ENCODE measurements around the gene PIK3R3. TPM values are rescaled to one million over a fixed set of nuclear protein-coding genes. Genes with fewer than 3 reads are reported as not detected.

Gene PIK3R3
- total and polyA plus RNA-seq, 4 donors: 1.5 to 49.8 (median 17.1) TPM

- Histone ChIP-seq H3K4me3 (ENCODE audit: low read length in 2 of 2) (no peak overlapping the region), H3K36me3 (ENCODE audit: control insufficient read depth in 1 of 2, insufficient read depth in 2 of 2, low read length in 1 of 2) (no peaks in the 10 kb centered on the region), H3K9me3 (ENCODE audit: control insufficient read depth, low read length) (no peaks in the 10 kb centered on the region), H3K4me1 (ENCODE audit: control insufficient read depth in 1 of 2, insufficient read depth in 2 of 2, low read length in 2 of 2) (peaks cover 2 to 3% of the 10 kb centered on the region in 2 donors), H3K27me3 (ENCODE audit: control insufficient read depth in 1 of 2, insufficient read depth in 2 of 2, low read length in 1 of 2) (no peaks in the 10 kb centered on the region), H3K27ac (ENCODE audit: low read depth in 1 of 2, low read length in 2 of 2) (no peak overlapping the region)
- intact Hi-C loops (cut with DNase I): no loop called here
- DNase-seq: no peak
- no peak for ATAC-seq (ENCODE audit: low FRiP score)
- WGBS, 2 donors: 14 to 20% methylated on average over 1 of the region's 1 CpG
Measured at GRCh38 chr1:46130121-46130520, 2.3 kb downstream of the PIK3R3 start.

- DNase-seq (no peak), ATAC-seq (ENCODE audit: low FRiP score) (no peak)
- intact Hi-C loops (cut with DNase I): no loop called here
- Histone ChIP-seq H3K36me3 (ENCODE audit: control insufficient read depth in 1 of 2, insufficient read depth in 2 of 2, low read length in 1 of 2) (no peaks in the 10 kb centered on the region), H3K27ac (ENCODE audit: low read depth in 1 of 2, low read length in 2 of 2) (no peak overlapping the region), H3K27me3 (ENCODE audit: control insufficient read depth in 1 of 2, insufficient read depth in 2 of 2, low read length in 1 of 2) (no peaks in the 10 kb centered on the region), H3K4me1 (ENCODE audit: control insufficient read depth in 1 of 2, insufficient read depth in 2 of 2, low read length in 2 of 2) (no peaks in the 10 kb centered on the region), H3K4me3 (ENCODE audit: low read length in 2 of 2) (no peak overlapping the region), H3K9me3 (ENCODE audit: control insufficient read depth, low read length) (no peaks in the 10 kb centered on the region)
- 12 to 18% methylated on average over 3 of the region's 3 CpGs for WGBS, 2 donors
Measured at GRCh38 chr1:46128344-46128743, 4.1 kb downstream of the PIK3R3 start.

GRCh38 chr1:46118856-46119255 is 13.6 kb downstream of the PIK3R3 start:
- no peak for DNase-seq
- ATAC-seq (ENCODE audit: low FRiP score): no peak
- no peak overlapping the region for H3K27ac ChIP-seq (ENCODE audit: low read depth in 1 of 2, low read length in 2 of 2)
- no peaks in the 10 kb centered on the region for H3K27me3 ChIP-seq (ENCODE audit: control insufficient read depth in 1 of 2, insufficient read depth in 2 of 2, low read length in 1 of 2)
- H3K9me3 ChIP-seq (ENCODE audit: control insufficient read depth, low read length): no peaks in the 10 kb centered on the region
- H3K4me3 ChIP-seq (ENCODE audit: low read length in 2 of 2): no peak overlapping the region
- H3K4me1 ChIP-seq (ENCODE audit: control insufficient read depth in 1 of 2, insufficient read depth in 2 of 2, low read length in 2 of 2): peaks cover 0 to 1% of the 10 kb centered on the region in 2 donors
- no peaks in the 10 kb centered on the region for H3K36me3 ChIP-seq (ENCODE audit: control insufficient read depth in 1 of 2, insufficient read depth in 2 of 2, low read length in 1 of 2)
- intact Hi-C loops (cut with DNase I): no loop called here

GRCh38 chr1:46117810-46118494 is 14.5 kb downstream of the PIK3R3 start:
- no peak overlapping the region for H3K4me3 ChIP-seq (ENCODE audit: low read length in 2 of 2)
- ATAC-seq (ENCODE audit: low FRiP score) (no peak), DNase-seq (no peak)
- H3K9me3 ChIP-seq (ENCODE audit: control insufficient read depth, low read length): no peaks in the 10 kb centered on the region
- WGBS, 2 donors: 95% methylated on average over 5 of the region's 5 CpGs
- H3K27ac ChIP-seq (ENCODE audit: low read depth in 1 of 2, low read length in 2 of 2): no peak overlapping the region
- intact Hi-C loops (cut with DNase I): no loop called here
- no peaks in the 10 kb centered on the region for H3K36me3 ChIP-seq (ENCODE audit: control insufficient read depth in 1 of 2, insufficient read depth in 2 of 2, low read length in 1 of 2)
- H3K27me3 ChIP-seq (ENCODE audit: control insufficient read depth in 1 of 2, insufficient read depth in 2 of 2, low read length in 1 of 2): no peaks in the 10 kb centered on the region
- peaks cover 0 to 1% of the 10 kb centered on the region in 2 donors for H3K4me1 ChIP-seq (ENCODE audit: control insufficient read depth in 1 of 2, insufficient read depth in 2 of 2, low read length in 2 of 2)

- H3K27ac ChIP-seq (ENCODE audit: low read depth in 1 of 2, low read length in 2 of 2): no peak overlapping the region
- DNase-seq (no peak), ATAC-seq (ENCODE audit: low FRiP score) (no peak)
- H3K4me1 ChIP-seq (ENCODE audit: control insufficient read depth in 1 of 2, insufficient read depth in 2 of 2, low read length in 2 of 2): peaks cover 0 to 1% of the 10 kb centered on the region in 2 donors
- 58 to 76% methylated on average over 2 of the region's 2 CpGs for WGBS, 2 donors
- no peaks in the 10 kb centered on the region for H3K36me3 ChIP-seq (ENCODE audit: control insufficient read depth in 1 of 2, insufficient read depth in 2 of 2, low read length in 1 of 2)
- no peak overlapping the region for H3K4me3 ChIP-seq (ENCODE audit: low read length in 2 of 2)
- no peaks in the 10 kb centered on the region for H3K9me3 ChIP-seq (ENCODE audit: control insufficient read depth, low read length)
- intact Hi-C loops (cut with DNase I): no loop called here
- H3K27me3 ChIP-seq (ENCODE audit: control insufficient read depth in 1 of 2, insufficient read depth in 2 of 2, low read length in 1 of 2): no peaks in the 10 kb centered on the region
Measured at GRCh38 chr1:46114925-46115603, 17.4 kb downstream of the PIK3R3 start.

- Histone ChIP-seq H3K27ac (ENCODE audit: low read depth in 1 of 2, low read length in 2 of 2) (no peak overlapping the region), H3K27me3 (ENCODE audit: control insufficient read depth in 1 of 2, insufficient read depth in 2 of 2, low read length in 1 of 2) (no peaks in the 10 kb centered on the region), H3K9me3 (ENCODE audit: control insufficient read depth, low read length) (no peaks in the 10 kb centered on the region), H3K36me3 (ENCODE audit: control insufficient read depth in 1 of 2, insufficient read depth in 2 of 2, low read length in 1 of 2) (no peaks in the 10 kb centered on the region), H3K4me3 (ENCODE audit: low read length in 2 of 2) (no peak overlapping the region), H3K4me1 (ENCODE audit: control insufficient read depth in 1 of 2, insufficient read depth in 2 of 2, low read length in 2 of 2) (peaks cover 0 to 1% of the 10 kb centered on the region in 2 donors)
- 95 to 97% methylated on average over 5 of the region's 5 CpGs for WGBS, 2 donors
- ATAC-seq (ENCODE audit: low FRiP score): no peak
- intact Hi-C loops (cut with DNase I): no loop called here
- no peak for DNase-seq
Measured at GRCh38 chr1:46113948-46114347, 18.5 kb downstream of the PIK3R3 start.

- DNase-seq (no peak), ATAC-seq (ENCODE audit: low FRiP score) (no peak)
- Histone ChIP-seq H3K27me3 (ENCODE audit: control insufficient read depth in 1 of 2, insufficient read depth in 2 of 2, low read length in 1 of 2) (no peaks in the 10 kb centered on the region), H3K27ac (ENCODE audit: low read depth in 1 of 2, low read length in 2 of 2) (no peak overlapping the region), H3K4me3 (ENCODE audit: low read length in 2 of 2) (no peak overlapping the region), H3K4me1 (ENCODE audit: control insufficient read depth in 1 of 2, insufficient read depth in 2 of 2, low read length in 2 of 2) (peaks cover 0 to 1% of the 10 kb centered on the region in 2 donors), H3K36me3 (ENCODE audit: control insufficient read depth in 1 of 2, insufficient read depth in 2 of 2, low read length in 1 of 2) (no peaks in the 10 kb centered on the region), H3K9me3 (ENCODE audit: control insufficient read depth, low read length) (no peaks in the 10 kb centered on the region)
- WGBS, 2 donors: 96 to 98% methylated on average over 1 of the region's 1 CpG
- intact Hi-C loops (cut with DNase I): no loop called here
Measured at GRCh38 chr1:46112108-46112507, 20.3 kb downstream of the PIK3R3 start.

GRCh38 chr1:46110521-46110920 is 21.9 kb downstream of the PIK3R3 start:
- WGBS, 2 donors: 95 to 100% methylated on average over 1 of the region's 1 CpG
- no peaks in the 10 kb centered on the region for H3K4me1 ChIP-seq (ENCODE audit: control insufficient read depth in 1 of 2, insufficient read depth in 2 of 2, low read length in 2 of 2)
- no peaks in the 10 kb centered on the region for H3K9me3 ChIP-seq (ENCODE audit: control insufficient read depth, low read length)
- DNase-seq: no peak
- H3K4me3 ChIP-seq (ENCODE audit: low read length in 2 of 2): no peak overlapping the region
- ATAC-seq (ENCODE audit: low FRiP score): no peak
- H3K27me3 ChIP-seq (ENCODE audit: control insufficient read depth in 1 of 2, insufficient read depth in 2 of 2, low read length in 1 of 2): no peaks in the 10 kb centered on the region
- no peak overlapping the region for H3K27ac ChIP-seq (ENCODE audit: low read depth in 1 of 2, low read length in 2 of 2)
- intact Hi-C loops (cut with DNase I): no loop called here
- no peaks in the 10 kb centered on the region for H3K36me3 ChIP-seq (ENCODE audit: control insufficient read depth in 1 of 2, insufficient read depth in 2 of 2, low read length in 1 of 2)

All from aorta (tissue), 5 donors.